HepG2 (cell line): ENCODE measurements around the gene TEX261. TPM values are rescaled to one million over a fixed set of nuclear protein-coding genes. Genes with fewer than 3 reads are reported as not detected.
A peak's percentile ranks its signal among the peaks of the same experiment; 100 is the strongest.

ENCODE experiments used
- PHF21A ChIP-seq: sonication (generic); formaldehyde crosslinking; IDR thresholded peaks from 2 replicates; pipeline ENCODE4 v1.5.0; 2020; ENCODE audit warnings: mild to moderate bottlenecking, missing genetic modification reagents
- RBFOX2 ChIP-seq: fragments of 200-400 bp; formaldehyde crosslinking; IDR thresholded peaks from 2 replicates; pipeline ENCODE4 v1.6.1; 2017; ENCODE audit warnings: low read depth, mild to moderate bottlenecking, low read length
- TBX2 ChIP-seq: sonication (generic); formaldehyde crosslinking; IDR thresholded peaks from 2 replicates; pipeline ENCODE4 v1.5.0; 2020; ENCODE audit warnings: missing genetic modification reagents, mild to moderate bottlenecking, borderline replicate concordance
- ZBTB43 ChIP-seq: sonication (generic); formaldehyde crosslinking; conservative IDR thresholded peaks from 2 replicates; pipeline ENCODE4 v1.4.0; 2020; ENCODE audit warnings: missing genetic modification reagents
- ZNF333 ChIP-seq: sonication (generic); formaldehyde crosslinking; IDR thresholded peaks from 2 replicates; pipeline ENCODE4 v1.4.0; 2020; ENCODE audit warnings: mild to moderate bottlenecking, missing genetic modification reagents, borderline replicate concordance
- ZNF512 ChIP-seq: sonication (generic); formaldehyde crosslinking; IDR thresholded peaks from 2 replicates; pipeline ENCODE4 v1.4.0; 2020; ENCODE audit warnings: mild to moderate bottlenecking, missing genetic modification reagents
- ZNF75D ChIP-seq: sonication (generic); formaldehyde crosslinking; IDR thresholded peaks from 2 replicates; pipeline ENCODE4 v1.8.1; 2023; ENCODE audit warnings: missing genetic modification reagents, mild to moderate bottlenecking, borderline replicate concordance
- polyA plus RNA-seq, 8 experiments: library from polyadenylated mRNA; depleted of rRNA in 3 of 8; stranded (reverse) in 7 of 8; unstranded in 1 of 8; fragments of >200 nt; fragmentation: Illumina TruSeq in 4 of 8; extraction: Trizol in 4 of 8; gene quantifications; 2 replicates each; pipeline versions ENCODE4 v1.2.1 to v1.2.3, GENCODE V29; 2011 to 2016; ENCODE audit warnings: low read depth in 4 of 8, missing spikeins in 1 of 8, mixed read lengths in 1 of 8; ENCODE audit not compliant: insufficient read depth in 1 of 8
- total RNA-seq, 5 experiments: library from RNA; depleted of rRNA; stranded (reverse); fragments of >200 nt; fragmentation: Illumina TruSeq; extraction: Trizol; gene quantifications; 2 replicates each; pipeline ENCODE4 v1.2.3, GENCODE V29; 2016; ENCODE audit warnings: low read depth in 1 of 5
- TF ChIP-seq, protein P1 (sequence below): sonication (generic); formaldehyde crosslinking; IDR thresholded peaks from 2 replicates; pipeline ENCODE4 v1.5.1; 2020; ENCODE audit warnings: mild to moderate bottlenecking, missing genetic modification reagents
- TF ChIP-seq, protein P2 (sequence below): sonication (generic); formaldehyde crosslinking; IDR thresholded peaks from 2 replicates; pipeline ENCODE4 v1.4.0; 2020; ENCODE audit warnings: missing genetic modification reagents
- TF ChIP-seq, protein P3 (sequence below): IDR thresholded peaks from 2 replicates; pipeline ENCODE4 v1.6.1; 2012; ENCODE audit warnings: low read depth, low read length, improper control_type of control experiment

The TEX261 gene
- total and polyA plus RNA-seq, 2 of the 13 experiments (the other 11 are each of a cell fraction or from before 2014, with no cell fraction given) = 43.8 to 78.7 TPM

GRCh38 chr2:70994699-70995425, at the start of gene TEX261 (continued):
- TF ChIP-seq ZNF512 (peak; percentile 49; the same call in 1 of the 2 replicates), PHF21A (CRISPR knock-in tag) (peak; percentile 86), ZBTB43 (0 out of 2 replicates have a peak, but pooled peaks have one; percentile 28), TBX2 (CRISPR knock-in tag) (0 out of 2 replicates have a peak, but pooled peaks have one; percentile 6), ZNF333 (CRISPR knock-in tag) (peak; percentile 24; the same call in 1 of the 2 replicates), RBFOX2 (peak; percentile 74), ZNF75D (no peak)
- TF ChIP-seq, protein P1, sequence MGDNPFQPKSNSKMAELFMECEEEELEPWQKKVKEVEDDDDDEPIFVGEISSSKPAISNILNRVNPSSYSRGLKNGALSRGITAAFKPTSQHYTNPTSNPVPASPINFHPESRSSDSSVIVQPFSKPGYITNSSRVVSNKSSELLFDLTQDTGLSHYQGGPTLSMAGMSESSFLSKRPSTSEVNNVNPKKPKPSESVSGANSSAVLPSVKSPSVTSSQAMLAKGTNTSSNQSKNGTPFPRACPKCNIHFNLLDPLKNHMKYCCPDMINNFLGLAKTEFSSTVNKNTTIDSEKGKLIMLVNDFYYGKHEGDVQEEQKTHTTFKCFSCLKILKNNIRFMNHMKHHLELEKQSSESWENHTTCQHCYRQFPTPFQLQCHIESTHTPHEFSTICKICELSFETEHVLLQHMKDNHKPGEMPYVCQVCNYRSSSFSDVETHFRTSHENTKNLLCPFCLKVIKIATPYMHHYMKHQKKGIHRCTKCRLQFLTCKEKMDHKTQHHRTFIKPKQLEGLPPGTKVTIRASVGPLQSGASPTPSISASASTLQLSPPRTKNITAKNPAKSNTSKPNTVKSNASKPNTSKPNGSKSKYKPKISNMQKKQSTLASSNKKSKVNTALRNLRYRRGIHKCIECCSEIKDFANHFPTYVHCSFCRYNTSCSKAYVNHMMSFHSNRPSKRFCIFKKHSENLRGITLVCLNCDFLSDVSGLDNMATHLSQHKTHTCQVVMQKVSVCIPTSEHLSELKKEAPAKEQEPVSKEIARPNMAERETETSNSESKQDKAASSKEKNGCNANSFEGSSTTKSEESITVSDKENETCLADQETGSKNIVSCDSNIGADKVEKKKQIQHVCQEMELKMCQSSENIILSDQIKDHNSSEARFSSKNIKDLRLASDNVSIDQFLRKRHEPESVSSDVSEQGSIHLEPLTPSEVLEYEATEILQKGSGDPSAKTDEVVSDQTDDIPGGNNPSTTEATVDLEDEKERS (CRISPR knock-in tag) = peak; percentile 80; the same call in 1 of the 2 replicates
- TF ChIP-seq, protein P2, sequence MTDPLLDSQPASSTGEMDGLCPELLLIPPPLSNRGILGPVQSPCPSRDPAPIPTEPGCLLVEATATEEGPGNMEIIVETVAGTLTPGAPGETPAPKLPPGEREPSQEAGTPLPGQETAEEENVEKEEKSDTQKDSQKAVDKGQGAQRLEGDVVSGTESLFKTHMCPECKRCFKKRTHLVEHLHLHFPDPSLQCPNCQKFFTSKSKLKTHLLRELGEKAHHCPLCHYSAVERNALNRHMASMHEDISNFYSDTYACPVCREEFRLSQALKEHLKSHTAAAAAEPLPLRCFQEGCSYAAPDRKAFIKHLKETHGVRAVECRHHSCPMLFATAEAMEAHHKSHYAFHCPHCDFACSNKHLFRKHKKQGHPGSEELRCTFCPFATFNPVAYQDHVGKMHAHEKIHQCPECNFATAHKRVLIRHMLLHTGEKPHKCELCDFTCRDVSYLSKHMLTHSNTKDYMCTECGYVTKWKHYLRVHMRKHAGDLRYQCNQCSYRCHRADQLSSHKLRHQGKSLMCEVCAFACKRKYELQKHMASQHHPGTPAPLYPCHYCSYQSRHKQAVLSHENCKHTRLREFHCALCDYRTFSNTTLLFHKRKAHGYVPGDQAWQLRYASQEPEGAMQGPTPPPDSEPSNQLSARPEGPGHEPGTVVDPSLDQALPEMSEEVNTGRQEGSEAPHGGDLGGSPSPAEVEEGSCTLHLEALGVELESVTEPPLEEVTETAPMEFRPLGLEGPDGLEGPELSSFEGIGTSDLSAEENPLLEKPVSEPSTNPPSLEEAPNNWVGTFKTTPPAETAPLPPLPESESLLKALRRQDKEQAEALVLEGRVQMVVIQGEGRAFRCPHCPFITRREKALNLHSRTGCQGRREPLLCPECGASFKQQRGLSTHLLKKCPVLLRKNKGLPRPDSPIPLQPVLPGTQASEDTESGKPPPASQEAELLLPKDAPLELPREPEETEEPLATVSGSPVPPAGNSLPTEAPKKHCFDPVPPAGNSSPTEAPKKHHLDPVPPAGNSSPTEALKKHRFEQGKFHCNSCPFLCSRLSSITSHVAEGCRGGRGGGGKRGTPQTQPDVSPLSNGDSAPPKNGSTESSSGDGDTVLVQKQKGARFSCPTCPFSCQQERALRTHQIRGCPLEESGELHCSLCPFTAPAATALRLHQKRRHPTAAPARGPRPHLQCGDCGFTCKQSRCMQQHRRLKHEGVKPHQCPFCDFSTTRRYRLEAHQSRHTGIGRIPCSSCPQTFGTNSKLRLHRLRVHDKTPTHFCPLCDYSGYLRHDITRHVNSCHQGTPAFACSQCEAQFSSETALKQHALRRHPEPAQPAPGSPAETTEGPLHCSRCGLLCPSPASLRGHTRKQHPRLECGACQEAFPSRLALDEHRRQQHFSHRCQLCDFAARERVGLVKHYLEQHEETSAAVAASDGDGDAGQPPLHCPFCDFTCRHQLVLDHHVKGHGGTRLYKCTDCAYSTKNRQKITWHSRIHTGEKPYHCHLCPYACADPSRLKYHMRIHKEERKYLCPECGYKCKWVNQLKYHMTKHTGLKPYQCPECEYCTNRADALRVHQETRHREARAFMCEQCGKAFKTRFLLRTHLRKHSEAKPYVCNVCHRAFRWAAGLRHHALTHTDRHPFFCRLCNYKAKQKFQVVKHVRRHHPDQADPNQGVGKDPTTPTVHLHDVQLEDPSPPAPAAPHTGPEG = peak; percentile 51; the same call in 1 of the 2 replicates
- TF ChIP-seq, protein P3, sequence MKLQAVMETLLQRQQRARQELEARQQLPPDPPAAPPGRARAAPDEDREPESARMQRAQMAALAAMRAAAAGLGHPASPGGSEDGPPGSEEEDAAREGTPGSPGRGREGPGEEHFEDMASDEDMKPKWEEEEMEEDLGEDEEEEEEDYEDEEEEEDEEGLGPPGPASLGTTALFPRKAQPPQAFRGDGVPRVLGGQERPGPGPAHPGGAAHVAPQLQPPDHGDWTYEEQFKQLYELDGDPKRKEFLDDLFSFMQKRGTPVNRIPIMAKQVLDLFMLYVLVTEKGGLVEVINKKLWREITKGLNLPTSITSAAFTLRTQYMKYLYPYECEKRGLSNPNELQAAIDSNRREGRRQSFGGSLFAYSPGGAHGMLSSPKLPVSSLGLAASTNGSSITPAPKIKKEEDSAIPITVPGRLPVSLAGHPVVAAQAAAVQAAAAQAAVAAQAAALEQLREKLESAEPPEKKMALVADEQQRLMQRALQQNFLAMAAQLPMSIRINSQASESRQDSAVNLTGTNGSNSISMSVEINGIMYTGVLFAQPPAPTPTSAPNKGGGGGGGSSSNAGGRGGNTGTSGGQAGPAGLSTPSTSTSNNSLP = no peak; the same call in 1 of the 2 replicates
